ENCODE results near the gene DYNC2I2.

DYNC2I2 gene

GRCh38 chr9:128635266-128636023 lies 21.2 kb downstream of the DYNC2I2 start:
- no peak for DNase-seq

DNA sequence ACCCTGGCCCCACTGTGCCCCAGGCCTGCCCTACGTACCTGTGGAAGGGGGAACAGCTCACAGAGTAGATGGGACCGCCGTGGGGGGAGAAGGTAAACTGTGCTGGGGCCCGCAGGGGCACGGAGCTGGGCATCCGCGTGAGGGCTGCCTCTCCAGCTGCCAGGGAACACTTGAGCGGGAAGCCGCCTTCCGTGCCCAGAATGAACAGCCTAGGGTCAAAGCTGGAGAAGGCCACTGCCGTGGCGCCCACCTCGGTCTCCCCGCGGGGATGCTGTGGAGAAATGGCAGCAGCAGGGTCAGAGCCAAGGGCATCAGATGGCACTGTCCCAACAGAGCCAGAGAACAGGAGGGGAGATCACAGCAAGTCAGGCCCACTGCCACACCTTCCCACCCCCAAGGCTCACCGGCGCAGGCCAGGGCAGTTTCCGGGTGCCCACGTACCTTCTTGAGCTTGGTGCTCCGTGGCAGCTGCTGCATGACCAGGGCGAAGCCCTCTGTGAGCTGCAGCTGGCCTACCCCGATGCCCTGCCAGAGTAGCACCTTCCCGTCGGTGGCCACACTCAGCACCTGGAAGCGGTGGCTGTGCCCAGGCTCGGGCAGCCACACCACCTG lies 21.9 kb downstream of the DYNC2I2 start:
- no peak for DNase-seq

DNA sequence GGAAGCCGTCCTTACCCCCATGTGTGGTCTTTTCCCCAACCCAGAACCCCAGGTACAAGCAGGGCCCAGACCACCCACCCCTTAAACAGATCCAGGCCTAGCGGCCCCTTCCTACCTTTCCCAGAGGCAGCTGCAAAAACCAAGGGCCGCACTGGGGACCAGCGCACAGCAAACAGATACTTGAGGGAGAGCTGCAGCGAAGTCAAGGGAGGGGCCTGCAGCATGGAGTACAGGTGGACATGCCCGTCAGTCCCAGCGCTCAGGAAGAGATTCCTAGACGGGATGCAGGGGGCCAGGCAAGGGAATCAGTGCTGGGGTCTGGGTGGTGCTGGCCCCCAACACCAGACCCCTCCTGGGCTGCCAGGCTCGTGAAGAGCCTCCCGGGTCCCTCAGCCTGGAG lies 22.5 kb downstream of the DYNC2I2 start:
- DNase-seq, result no peak

DNA sequence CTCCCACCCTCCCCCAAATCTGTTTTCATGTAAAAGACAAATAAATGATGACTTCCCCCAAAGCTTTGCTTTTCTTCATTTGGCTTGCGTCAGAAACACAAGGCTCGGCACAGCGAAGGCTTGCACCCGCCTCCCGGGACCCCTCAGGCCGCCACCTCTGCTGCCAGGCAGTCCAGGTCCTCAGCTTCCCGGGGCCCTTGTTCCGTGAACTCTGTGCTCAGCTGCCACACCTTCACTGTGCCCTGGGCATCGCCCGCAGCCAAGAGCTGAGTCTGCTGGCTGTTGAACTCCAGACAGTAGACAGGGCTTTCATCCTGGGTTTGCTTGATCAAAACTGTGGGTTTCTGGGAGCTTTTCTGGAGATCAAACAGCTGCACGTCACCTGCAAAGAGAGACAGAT lies 23.0 kb downstream of the DYNC2I2 start:
- no peak for DNase-seq

GRCh38 chr9:128633057-128633456 lies 23.6 kb downstream of the DYNC2I2 start:
- DNase-seq, result no peak

DNA sequence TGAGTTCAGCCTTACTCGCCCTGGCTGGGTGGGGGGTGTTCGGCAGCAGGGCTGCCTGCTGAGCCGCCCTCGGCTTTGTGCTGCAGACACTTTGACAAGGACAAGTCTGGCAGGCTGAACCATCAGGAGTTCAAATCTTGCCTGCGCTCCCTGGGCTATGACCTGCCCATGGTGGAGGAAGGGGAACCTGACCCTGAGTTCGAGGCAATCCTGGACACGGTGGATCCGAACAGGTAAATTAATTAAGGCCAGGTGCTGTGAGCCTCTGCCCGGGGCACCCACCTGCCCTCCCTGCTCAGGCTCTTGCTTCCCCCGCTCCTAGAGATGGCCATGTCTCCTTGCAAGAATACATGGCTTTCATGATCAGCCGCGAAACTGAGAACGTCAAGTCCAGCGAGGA lies 24.2 kb downstream of the DYNC2I2 start:
- DNase-seq, result no peak

DNA sequence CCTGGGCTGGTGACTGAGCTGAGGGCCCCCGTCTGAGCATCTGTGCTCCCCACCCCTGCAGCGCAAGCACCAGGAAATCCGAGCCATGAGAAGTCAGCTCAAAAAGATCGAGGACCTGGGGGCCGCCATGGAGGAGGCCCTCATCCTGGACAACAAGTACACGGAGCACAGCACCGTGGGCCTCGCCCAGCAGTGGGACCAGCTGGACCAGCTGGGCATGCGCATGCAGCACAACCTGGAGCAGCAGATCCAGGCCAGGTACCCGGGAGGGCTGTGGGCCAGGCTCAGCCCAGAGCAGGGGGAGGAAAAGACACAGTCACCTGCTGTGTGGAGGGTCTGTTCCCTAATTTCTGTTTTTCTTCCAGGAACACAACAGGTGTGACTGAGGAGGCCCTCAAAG lies 24.6 kb downstream of the DYNC2I2 start:
- no peak for DNase-seq

DNA sequence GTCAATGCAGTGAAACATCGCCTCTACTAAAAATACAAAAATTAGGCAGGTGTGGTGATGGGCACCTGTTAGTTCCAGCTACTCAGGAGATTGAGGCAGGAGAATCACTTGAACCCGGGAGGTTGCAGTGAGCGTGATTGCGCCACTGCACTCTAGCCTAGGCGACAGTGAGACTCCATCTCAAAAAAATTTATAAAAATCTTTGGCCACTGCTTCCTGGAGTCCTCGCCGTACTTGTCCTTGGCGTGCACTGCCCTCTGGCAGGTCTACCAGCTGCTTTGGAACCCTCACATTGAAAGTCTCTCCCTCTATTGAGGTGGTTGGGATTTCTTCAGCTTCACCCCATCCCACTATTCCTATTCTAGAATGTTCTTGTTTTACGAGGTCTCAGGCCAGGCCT lies 25.0 kb downstream of the DYNC2I2 start:
- DNase-seq, result no peak

- DNase-seq, result no peak
Observed at GRCh38 chr9:128629852-128630545, 26.6 kb downstream of the DYNC2I2 start.

DNA sequence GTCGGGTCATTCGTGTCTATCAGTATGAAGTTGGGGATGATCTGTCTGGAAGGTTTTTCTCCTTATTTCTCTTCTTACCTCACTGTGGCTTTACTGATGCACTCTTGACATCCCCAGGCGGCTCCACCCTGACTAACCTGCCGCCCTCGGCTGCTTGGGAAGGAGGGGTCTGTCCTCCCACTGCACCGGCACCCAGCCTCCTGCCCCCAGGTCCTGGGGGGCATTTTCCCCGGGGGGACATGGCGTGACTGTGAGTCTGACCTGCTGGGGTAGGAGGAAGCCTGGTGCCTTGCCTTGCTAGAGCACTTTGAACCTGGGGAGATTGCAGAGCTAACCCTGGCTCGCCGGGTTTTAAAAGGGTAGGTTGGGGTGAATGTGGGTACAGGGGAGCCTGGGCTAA lies 27.5 kb downstream of the DYNC2I2 start:
- DNase-seq, result no peak

DNA sequence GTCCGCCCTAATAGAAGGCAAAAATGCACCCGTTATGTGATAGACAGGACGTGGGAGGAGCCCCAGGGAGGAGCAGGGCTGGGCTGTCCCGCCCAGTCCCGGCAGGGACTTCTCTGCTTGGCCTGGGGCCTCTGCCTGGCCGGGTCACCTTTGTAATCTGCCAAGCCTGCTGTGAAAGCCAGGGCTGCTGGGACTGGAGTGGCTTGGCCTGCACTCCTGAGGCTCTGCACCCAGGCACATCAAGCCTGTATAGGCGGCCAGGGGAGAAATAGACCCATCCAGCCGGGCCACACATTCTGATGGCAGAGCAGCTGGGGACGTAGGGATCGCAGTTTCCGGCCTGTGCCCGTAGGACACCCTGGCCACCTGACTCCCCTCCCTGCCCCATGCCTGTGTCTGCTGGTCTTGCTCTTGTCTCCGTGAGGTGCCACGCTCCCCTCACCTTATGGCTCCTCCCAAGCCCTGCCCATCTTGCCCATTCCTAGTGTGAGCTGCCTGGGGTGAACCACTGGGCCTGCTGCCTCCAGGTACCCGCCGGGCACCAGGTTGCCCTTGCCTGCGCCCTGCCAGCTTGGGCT lies 28.1 kb downstream of the DYNC2I2 start:
- no peak for DNase-seq

DNA sequence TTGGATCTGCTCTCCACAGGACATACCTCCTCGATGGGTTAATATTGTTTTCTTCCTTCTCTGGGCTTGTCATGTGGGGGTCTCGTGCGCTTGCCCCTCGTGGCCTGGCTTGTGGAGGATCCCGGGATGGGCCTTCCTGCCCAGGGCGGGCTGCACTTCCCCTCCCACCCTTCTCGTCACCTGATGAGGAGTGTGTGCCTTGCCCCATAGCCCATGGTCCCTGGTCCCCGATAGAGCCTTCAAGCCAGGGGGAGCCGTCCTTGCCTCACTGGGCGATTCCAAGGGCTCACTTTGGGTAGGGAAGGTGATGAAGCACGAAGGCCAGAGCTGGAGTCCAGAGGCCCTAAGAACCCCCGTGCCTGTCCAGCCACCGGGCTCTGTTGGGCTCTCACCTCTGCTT lies 28.7 kb downstream of the DYNC2I2 start:
- DNase-seq, result no peak

- no peak for DNase-seq
Observed at GRCh38 chr9:128627127-128627715, 29.4 kb downstream of the DYNC2I2 start.

- no peak for DNase-seq
Observed at GRCh38 chr9:128626181-128626580, 30.5 kb downstream of the DYNC2I2 start.

DNA sequence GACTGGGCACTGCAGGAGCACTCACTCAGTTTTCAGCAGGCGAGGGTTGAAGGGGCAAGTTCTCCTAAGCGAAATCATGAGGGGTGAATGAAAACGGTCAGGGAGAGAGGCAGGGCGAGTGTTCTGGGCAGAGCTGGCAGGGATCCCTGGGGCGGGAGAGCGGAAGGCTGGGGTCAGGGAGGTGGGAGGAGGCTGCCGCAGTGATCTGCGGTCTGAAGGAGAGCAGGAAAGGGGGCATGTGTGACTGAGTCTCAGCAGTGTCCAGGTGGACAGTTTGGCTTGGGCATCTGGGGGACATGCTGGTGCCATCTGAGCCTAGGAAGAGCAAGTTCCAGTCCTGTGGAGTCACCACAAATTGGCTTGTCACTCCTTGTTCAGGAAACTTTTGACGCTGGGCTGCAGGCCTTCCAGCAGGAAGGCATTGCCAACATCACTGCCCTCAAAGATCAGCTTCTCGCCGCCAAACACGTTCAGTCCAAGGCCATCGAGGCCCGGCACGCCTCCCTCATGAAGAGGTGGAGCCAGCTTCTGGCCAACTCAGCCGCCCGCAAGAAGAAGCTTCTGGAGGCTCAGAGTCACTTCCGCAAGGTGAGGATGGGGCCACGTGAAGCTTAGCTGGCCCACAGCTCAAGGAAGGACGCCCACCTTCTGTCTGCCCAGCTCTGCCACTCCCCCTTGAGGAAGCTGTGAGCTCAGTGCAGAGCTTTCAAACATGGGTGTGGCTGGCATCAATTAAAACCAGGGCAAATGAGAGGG lies 31.1 kb downstream of the DYNC2I2 start:
- peak; percentile 34 for DNase-seq

DNA sequence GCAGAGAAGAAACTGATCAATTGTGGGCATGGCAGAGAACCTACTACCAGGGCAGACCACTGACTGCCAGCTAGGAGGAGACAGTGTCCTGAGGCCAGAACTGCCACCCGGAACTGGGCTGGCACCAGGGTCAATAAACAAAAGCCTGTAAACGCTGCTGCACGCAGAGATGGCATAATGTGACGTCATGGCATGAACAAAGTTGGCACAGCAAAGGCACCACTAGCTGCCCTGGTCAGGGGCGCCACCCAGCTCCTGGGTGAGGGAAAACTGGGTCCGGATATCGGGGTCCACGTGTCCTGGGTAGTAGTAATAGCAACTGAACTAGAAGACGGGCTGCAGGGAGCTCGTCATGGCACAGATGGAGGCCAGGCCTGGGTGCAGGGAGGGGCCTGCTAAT lies 32.1 kb downstream of the DYNC2I2 start:
- DNase-seq, result no peak

GRCh38 chr9:128621730-128622455 lies 34.8 kb downstream of the DYNC2I2 start:
- DNase-seq, result no peak

GRCh38 chr9:128619779-128620178 lies 36.9 kb downstream of the DYNC2I2 start:
- no peak for DNase-seq

- no peak for DNase-seq
Observed at GRCh38 chr9:128619127-128619526, 37.5 kb downstream of the DYNC2I2 start.

- DNase-seq, result no peak
Observed at GRCh38 chr9:128617943-128618342, 38.7 kb downstream of the DYNC2I2 start.

DNA sequence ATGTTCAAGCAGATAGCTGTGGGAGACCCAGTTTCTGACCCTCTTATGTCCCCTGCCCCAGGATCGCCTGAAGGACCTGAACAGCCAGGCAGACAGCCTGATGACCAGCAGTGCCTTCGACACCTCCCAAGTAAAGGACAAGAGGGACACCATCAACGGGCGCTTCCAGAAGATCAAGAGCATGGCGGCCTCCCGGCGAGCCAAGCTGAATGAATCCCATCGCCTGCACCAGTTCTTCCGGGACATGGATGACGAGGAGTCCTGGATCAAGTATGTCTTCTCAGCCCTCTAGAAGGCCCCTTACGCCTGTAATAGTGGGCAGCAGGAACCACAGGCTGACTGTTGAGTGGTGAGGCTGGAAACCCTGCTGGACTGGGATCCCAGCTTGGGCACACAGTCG lies 41.1 kb downstream of the DYNC2I2 start:
- DNase-seq, result no peak

DNA sequence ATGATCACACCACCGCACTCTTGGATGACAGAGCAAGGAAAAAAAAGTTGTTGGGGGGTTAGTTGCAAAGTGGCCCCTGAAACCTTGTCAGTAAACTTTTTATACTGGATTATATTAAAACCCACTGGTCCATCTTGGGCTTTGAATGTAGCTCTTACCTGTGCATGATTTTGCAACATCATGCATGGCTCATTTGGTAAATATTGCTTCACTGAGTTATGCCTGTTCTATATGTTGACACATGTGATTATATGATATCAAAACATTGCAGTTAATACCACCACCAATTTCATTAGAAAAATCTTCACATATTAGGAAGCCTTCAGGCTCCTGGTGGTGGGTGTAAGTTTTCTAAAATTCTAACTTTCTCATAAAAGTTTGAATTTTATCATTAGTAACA lies 41.9 kb downstream of the DYNC2I2 start:
- DNase-seq, result no peak

Measured in hematopoietic multipotent progenitor cell treated with erythropoietin and hydrocortisone succinate and interleukin-3 and kit ligand, for 4 days (in vitro differentiated cells).